NCI-H1930 (cell line): ENCODE results near the gene FARP1.
"Not testable (repeated sequence)": the region's sequence is repeated elsewhere in the genome, so short reads cannot be mapped to it uniquely, and the experiment has no call there.

Source experiments
- DNase-seq, 2 experiments: peaks; one replicate each; lab custom pipeline; 2025; lab: John Stamatoyannopoulos, UW

FARP1 gene

DNA sequence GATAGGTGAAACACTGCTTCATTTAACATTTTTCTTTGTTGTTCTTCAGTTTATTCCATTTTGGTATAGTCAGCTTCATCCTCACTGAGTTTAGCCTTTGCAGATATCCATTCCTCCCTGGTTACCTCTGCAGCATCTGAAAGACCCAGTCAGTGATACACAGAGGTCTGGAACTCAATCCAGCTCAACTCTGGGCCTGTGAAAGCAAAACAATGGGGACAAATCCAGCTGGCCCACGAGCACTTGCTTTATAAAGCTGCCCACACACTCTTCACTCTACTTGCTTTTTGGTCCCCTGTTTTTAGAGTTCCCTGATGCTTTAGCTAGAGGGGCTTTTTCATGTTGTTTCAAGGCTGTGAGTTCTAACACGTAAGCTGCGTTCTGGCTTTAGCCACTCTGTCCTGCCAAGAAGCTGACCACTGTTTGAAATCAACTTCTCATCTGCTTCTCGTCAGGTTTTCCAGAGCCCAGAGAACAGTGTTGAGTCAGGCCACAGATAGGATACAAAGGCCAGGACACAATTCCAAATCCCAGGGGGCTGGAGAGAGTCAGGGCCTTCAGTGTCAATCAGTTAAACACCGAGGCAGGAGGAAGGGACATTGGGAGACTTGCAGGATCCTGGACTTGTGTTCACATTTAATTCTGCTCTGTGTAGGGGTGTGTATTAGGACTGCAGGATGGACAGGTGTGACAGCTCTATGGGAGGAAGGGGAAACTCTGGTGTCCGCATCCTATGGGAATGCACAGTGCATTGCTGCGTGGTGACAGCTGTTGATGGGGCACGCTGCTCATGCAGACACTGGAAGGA, 117.7 kb downstream of the FARP1 start:
- no peak for DNase-seq

DNA sequence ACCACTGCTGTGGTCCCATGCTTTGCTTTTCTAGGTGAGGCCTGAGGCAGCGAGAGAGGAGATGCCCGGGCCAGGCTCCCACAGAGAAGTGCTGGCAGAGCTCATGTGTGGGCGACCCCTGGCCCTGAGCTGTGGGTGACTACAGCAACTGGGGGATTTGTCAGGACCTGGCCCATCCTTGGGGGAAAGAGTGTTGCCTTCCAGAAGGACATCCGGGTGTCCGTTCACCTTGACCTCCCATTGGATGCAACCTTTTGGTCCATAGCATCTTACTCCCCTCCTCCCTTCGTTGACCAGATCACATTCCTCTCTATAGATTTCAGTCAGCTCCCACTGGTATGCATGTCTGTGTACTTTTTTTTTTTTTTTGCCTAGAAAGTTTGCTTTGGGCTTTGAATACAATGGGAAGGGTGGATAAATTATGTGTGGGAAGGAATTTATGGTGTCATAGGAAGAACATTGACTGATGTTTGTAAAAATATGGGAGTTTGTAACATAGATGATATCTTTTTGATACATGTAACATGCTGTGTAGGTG, 118.3 kb downstream of the FARP1 start:
- DNase-seq: no peak

DNA sequence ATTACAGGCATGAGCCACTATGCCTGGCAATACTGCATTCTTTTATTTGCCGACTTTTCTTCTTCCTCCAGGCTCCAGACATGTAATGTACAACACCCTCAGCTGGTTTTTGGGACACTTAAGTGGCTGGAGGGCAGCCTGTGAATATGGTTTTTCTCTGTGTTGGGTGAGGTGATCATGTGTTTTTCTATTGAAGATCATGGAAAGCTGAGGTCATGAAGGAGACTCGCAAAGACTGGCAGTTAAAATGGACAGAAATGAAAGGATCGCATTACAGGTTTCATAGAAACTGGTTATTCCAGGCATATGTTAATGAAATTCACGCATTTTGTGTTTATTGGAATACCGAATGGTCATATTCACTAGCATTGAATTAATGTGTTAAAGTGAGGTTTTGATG, 119.4 kb downstream of the FARP1 start:
- no peak for DNase-seq

DNA sequence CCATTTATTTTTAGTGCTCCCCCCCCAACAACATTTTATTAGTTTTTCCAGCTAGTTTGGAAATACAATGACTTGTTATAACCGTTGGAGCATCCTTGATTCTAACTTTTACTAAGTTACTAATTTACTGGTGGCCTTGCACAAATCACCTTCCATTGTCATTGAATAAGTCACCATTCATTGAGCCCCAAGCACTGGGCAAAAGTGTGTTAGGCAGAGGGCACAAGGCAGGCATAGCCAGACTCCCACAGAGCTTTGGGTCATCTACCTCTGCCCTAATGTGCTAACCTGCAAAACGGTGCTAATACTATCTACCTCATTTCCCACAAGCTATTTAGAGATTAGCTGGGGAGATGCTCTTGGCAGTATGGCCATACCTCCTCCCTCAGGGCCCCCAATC, 120.9 kb downstream of the FARP1 start:
- no peak for DNase-seq

DNA sequence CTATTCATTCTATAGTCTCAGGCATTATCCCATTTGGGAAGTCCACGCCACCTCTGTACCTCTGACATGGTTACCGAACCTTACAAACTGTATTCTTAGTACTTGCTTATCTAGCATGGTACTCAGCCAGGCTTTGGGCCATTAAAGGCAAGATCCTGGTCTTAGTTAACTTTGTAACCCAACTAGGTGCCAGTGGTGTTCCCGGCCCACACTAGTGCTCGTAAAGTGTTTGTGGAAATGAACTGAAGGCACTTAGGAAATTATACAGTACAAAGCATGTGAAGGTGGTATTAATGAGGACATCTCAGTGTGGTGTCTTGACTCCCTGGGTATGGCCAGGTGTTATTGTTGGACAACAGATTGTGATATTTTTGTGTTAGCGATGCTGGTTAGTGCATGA, 122.0 kb downstream of the FARP1 start:
- DNase-seq: no peak

DNA sequence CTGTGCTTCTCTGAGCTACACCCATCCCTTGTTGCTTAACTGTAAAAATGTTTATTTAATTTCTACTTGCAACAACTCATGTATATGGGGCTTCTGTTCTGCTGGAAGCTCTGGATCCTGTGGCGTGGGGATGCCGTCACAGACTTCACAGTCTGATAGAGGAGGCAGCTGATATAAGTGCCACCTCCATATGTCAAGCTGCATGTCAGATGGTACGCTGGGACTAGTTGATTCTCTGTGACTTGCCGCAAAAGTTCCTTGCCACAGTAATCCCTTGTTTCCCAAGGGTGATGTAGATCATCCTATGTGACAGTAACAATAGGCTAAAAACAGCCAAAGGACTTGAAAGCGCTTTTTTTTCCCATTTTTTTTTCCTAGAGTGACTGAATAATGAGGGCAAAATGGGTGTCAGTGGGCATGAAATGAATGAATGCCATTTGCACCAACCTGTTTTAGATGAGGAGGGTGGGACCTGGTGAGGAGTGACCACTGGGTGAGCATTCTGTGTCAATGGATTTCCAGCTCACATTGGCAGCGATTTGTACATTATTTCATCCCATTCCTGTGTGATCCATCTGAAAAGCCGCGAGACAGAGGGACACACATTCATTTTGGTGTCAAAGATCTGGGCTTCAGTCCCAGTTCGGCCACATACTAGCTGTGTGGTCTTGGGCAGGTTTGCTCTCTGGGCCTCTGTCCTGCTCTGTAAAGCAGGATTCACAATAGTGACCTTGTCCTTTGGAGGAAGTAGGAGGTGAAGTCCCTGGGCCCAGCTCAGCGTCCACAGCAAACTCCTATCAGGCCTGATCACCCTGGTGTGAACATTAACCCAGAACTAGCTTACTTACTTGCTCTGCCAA, 123.0 kb downstream of the FARP1 start:
- no peak for DNase-seq

DNA sequence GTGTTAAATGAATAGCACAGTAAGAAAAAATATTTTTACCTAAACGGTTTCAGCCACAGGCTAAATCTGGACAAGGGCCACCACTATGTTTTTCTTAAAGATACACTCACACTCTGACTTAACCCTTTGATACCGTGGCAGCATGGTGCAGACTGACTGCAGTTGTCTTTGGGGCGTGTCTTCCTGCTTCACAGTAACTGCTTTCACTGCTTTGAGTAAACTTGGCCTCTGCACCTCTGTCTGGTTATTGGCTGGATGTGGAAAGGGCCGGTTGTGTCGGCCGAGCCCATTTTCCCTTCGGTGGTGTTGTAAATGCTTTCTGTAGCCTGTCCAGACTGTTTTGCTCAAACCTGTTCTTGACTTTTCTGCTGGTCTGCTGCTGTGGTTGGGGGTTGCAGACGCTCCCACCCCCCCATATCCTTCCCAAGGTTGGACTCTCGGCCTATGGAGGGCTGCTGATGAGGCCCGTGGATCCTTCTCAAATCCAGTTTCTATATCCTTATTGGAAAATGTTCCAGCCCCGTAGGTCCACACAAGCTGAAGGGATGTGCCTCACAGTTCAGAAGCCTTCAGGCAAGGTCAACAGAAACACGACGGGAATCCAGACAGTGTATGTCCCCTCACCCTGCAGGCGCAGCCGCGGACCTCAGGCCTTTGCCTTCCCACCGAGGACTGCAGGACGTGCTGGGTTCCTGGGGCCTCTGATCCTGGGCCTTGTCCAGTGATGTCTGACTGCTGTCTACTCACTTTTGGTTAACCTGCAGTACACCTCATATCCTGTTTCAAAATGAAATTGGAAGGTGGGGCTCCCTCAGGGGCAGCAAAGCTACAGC, 124.4 kb downstream of the FARP1 start:
- no peak for DNase-seq

DNA sequence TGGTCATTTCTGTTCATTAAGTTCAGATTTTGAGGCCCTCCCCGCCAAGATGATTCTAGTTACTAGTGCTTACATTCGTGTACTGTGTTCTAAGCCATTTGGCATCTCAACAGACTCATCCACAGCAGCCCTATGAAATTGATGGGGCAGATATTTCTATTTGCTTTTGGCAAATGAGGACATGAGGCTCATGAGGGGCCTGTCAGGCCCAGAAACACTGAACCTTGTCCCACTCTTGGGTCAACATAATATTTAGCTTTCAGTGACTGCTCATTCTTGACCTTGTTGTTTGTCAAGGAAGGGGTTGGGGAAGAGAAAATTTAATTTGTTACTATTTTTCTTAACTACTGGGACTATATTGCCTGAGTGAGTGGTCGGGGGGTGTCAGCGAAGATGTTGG, 126.5 kb downstream of the FARP1 start:
- DNase-seq: no peak

DNA sequence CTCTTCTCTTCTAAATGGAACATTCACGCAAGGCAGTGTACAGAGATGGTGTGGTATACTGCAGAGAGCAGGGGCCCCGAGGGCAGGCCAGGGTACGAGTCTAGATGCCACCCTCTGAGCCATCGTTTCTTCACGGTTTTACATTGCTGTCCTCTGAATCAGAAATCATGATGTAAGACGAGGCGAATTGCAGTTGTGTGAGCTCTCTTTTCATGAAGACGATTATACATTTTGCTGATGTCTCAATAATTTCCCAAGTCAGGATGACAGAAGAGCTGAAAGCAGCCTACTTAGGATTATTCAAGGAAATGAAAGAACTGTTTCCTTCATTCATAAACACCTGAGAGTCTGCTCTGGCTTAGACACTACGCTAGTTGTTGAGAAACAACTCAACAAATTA, 127.9 kb downstream of the FARP1 start:
- DNase-seq: no peak

DNA sequence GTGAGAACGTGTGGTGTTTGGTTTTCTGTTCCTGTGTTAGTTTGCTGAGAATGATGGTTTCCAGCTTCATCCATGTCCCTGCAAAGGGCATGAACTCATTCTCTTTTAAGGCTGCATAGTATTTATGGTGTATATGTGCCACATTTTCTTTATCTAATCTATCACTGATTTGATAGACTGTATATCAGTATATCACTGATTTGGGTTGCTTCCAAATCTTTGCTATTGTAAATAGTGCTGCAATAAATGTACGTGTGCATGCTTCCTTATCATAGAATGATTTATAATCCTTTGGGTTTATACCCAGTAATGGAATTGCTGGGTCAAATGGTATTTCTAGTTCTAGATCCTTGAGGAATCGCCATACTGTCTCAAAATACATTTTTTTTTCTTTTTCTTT, 128.8 kb downstream of the FARP1 start:
- DNase-seq: not testable (repeated sequence)

DNA sequence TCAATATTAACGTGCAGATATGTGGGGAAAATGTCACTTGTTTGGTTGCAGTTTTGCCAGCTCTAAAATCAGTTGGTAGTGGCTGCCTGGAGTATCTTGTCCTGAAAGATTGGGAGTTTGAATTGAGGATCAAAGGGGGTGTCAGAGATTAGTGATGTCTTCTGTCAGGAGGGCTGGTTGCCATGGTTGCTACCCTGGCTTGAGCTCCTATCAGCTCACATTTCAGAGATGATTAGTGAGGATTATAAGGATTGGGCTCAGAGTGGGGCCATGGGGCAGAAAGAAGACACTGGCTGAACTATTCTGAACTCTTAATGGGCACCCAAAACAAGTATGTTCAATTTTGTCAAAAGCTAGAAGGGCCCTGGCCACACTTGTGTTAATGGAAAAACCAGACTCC, 129.7 kb downstream of the FARP1 start:
- no peak for DNase-seq

DNA sequence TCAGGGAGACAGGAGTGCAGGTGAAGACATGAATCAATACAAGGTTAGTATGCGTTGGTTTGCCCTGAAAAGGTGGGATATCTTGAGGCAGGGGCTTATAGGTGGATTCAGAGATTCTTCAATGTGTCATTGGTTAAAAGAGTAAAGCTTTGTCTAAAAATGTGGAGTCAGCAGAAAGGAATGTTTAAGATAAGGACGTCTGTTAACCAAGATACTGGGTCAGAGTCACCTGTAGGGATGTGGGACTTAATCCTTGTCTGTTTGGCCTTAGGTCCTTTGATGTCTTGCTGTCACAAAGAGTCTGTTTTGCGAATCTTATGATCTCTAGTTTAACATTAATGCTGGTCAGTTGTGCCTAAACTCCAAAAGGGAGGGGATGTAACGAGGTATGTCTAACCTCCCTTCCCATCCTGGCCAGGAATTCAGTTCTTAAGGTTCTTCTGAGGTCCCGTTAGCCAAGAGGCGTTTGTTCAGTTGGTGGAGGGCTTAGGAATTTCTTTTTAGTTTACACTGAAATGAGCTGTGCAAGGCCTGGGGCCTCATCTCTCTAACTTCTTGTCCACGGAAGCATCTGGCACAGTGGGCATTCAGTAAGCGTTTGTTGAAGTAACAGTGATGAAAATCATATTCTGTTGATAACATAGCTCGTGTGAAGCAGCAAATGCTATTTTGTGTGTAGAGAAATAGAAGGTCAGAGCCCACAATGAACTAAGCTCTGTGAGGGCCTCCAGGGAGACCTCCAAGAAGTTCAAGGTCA, 130.4 kb downstream of the FARP1 start:
- DNase-seq: no peak

DNA sequence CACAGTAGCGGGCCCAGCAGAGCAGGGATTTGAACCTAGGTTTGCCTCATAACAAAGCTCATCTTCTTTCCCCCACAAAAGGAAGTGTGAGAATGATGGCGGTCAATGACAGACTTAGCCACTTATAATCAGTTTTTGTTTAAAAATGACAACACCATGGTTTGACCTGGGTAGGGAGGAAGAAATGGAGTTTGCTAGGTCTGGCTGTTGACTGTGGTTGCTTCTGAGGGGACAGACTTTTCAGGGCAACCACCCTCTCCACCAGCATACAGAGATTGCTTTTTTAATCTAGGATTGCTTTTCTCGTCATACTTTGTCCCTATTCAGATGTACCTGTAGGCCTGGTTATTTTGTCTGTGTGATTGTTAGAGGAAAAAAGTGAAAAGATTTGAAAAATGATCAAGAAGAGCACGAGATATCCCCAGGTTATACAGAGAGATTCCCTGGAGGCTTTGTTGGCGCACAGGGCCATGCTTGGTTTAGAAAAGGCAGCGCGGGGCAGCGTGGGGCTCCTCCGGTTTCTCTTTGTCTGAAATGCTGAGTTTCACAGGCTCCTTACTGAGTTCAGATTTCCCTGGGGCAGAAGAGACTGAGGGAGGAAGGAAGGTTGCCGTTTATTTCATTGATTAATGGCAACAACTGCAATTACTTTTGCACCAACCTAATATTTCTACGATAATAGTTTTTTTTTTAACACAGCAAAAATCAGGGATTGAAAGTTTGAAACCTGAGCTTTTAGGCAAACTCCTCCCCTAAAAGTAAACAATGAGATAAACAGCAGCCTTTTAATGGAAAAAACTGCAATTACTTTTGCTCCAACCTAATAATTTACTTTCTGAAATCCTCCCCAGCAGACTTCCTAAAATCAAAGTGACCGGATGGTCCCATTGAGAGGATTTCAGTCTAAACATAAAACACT, 131.2 kb downstream of the FARP1 start:
- peak; percentile 59 to 62 for DNase-seq

DNA sequence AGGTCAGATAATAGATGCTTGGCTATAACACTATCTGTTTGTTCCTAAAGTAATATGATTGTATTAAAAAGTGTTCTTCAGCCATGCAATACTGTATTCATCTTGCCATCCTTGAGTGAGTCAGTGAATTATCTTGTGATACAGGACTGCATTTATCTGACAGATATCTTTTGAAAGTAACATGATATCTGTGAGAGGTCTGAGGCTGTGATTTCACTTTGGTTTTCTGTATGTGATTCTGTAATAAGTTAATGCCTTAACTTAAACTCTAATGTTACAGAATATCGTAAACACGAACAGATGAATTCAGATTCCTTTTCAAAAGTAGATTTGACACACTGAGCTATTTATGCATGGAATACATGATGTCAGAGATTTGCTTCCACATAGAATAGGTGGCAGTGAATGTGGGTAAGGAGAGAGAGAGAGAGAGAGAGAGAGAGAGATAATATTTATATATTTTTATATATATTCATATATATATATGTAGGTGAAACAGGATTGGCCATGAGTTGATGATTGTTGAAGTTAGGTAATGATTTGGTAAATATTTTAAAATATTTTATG, 132.1 kb downstream of the FARP1 start:
- DNase-seq: no peak

DNA sequence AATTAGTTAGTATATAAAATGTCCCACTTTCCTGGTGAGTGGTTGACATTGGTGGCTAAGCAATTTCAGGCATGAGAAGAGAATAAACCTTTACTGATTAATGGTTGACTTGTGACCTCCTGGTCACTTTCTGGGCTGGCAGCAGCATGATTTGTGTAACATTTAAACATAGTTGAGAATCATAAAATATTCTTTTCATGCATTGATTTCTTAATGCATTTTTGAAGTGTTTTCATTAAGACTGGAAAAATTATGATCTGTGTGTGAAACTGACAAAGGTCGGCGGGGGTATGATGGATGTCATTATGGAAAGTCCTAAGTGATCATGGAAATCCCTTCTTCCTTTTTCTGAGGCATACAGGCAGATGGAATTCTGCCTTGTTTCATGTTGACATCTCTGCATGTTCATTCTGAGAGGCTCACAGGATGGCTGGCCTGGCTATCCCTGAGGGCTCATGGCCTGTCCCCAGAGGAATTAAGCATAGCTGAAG, 132.8 kb downstream of the FARP1 start:
- no peak for DNase-seq

DNA sequence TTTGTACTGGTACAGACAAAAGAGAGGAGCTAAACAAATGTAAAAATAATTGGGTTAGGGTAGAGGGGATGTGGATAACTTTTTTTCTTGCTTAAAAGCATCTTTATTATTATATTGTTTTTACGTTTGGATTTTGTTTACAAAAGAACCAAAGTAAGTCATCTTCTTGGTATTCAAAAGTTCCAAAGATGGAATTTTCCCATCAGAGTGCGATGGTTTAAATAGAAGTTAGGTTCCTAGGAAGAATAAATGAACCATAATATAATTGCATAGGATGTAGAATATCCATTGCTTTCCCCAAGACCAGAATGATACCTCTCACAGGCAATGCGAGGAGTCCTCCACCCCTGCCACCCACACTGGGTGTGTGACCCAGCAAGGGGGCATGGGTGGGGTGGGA, 133.6 kb downstream of the FARP1 start:
- DNase-seq: no peak

DNA sequence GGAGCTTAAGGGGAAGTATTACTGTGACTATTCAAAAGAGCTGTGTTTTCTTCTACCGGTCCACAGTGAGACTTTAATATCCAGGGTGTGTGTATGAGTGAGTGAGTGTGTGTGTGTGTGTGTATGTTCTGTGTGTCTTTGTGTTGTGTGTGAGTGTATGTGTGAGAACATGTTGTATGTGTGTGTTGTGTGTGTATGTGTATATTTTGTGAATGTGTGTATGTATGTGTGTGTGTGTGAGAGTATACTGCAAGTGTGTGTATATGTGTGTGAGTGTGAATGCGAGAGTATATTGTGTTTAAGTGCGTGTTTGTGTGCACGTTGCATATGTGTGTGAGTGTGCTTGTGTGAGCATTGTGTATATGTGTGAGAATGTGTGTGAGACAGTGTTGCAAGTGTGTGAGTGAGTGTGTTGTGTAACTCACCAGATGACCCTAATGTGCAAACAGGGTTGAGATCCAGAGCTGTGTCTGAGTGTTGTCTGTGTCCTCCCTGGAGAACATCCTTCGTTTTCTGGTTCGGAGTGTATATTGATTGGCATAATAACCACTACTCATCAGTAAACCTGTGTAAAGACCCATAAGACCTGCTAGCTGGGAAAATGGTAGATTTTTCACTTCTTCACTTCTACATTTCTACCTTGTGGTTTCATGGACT, 135.3 kb downstream of the FARP1 start:
- DNase-seq: peak in 1 of 2 experiments; percentile 17

DNA sequence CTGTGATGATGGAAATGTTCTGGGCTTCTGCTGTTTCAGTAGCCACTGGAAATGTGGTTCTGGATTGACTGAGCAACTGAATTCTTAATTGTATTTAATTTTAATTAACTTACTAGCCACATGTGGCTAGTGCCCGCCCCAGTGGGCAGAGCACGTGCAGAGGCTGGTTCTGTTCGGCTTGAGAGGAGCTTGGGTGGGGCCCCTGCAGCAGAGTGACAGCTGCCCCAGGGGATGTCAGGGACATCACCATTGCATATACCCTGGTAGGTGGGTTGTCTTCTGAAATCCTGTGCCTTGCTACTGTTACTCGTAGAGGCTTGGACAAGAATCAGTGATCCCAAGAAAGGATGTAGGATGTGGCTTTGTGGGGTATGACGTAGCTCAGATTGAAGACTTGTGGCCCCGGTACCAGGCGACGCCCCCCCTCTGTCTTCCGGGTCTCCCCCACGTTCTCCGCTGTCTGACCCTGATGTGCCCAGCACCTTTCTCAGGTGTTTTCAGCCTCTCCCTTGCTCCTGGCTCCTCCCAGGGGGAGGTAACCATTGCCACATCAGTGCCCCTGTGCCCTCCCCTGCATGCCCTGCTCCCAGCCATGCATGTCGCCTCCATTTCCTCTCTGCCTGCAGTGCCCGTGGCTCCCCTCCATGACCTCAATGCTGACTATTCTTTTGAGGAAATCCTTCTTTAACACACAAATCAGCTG, 136.7 kb downstream of the FARP1 start:
- peak; percentile 33 to 42 for DNase-seq

DNA sequence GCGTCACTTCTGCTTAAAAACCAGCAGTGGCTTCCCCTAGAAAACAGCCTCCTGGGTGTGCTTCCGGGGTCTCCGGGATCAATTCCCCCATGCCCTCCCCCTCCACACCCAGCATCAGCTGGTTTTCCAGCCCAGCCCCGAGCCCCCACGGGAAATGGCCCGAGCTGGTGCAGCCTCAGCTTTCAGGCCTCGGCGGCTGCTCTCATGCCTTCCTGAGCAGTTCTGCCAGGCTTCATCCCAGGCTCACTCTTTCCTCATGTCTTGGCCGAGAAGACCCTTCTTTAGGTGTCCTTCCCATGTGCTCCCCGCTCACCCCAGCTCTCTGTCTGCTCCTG, 137.2 kb downstream of the FARP1 start:
- DNase-seq: no peak
